ENCODE measurements around the gene LRRC40. TPM values are rescaled to one million over a fixed set of nuclear protein-coding genes. Genes with fewer than 3 reads are reported as not detected.

The LRRC40 gene
- 10 to 100 TPM in 3 of 4 donors, under 1 TPM in 1; 0.37 to 14.1 (median 12.2) TPM for total RNA-seq

DNA sequence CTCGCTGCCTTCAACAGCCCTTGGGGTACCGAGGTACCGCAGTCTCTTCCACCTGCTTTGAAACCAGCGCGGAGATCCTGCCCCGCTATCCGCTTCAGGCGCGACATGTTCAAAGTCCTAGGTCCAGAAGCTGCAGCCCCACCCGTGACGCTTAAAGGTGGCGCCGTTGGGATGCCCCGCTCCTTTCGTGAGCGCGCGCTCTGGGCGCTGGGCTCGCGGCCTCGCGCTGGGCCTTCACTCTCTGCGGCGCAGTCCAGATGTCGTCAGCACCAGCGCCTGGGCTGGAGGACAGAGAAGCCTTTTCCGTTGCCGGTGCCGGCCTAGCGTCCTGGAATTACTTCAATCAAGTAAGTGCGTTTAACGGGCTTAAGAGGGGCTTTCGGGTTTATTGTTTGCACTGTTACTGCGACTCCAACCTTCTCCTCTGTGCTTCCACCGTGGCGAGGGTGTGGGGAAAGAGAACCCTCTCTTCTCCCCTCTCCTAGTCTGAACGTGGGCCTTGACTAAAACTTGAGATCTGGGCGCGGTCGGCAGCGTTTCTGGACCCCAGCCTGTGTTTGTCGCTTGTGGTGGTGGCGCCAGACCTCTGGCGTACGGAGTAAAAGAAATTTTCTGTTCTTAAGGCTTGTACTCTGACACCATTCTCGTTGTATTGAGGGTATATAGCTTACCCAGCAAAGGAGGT lies at the start of gene LRRC40:
Gene LRRC40, minus strand, starts transcription at position 146 of the 685 bp plus-strand sequence. Its CDS starts 39 bp downstream, at position 107.
- Histone ChIP-seq H3K4me1 (peaks cover 7 to 55% (median 32%) of the 10 kb centered on the region in 4 donors), H3K4me3 (peak within 1 kb of the TSS; percentile 45 to 84 (median 64)), H3K27ac (peak within 1 kb of the TSS; percentile 85 to 95 (median 90)), H3K27me3 (no peaks in the 10 kb centered on the region), H3K9me3 (no peaks in the 10 kb centered on the region), H3K36me3 (peaks cover 0 to 3% (median 0%) of the 10 kb centered on the region in 4 donors)
- in situ Hi-C loops (cut with MboI; ENCODE audit: low pct_ligation_motif_present in 1 of 4, low pct_unique_long_range_greater_than_20kb in 1 of 4, low sequenced_read_pairs in 3 of 4) = no loop called here
- intact Hi-C loops (cut with DNase I; ENCODE audit: low total_unique reads) = no loop called here
- DNase-seq = peak; percentile 97
- no peak for TF ChIP-seq CTCF (IDR thresholded peaks at IDR 0.05)
- TF ChIP-seq EP300 (IDR thresholded peaks at IDR 0.05; ENCODE audit: low read depth) = no peak
- TF ChIP-seq POLR2AphosphoS5 (IDR thresholded peaks at IDR 0.05) = peak; percentile 74 to 87 (median 84)
- peak; percentile 76 for TF ChIP-seq POLR2A (IDR thresholded peaks at IDR 0.05)
- 1% methylated on average over 29 of the region's 47 CpGs; no CpG with 5 or more reads in 1 of the 2 donors for WGBS, 2 donors (ENCODE audit: low coverage in 1 of 2)

DNA sequence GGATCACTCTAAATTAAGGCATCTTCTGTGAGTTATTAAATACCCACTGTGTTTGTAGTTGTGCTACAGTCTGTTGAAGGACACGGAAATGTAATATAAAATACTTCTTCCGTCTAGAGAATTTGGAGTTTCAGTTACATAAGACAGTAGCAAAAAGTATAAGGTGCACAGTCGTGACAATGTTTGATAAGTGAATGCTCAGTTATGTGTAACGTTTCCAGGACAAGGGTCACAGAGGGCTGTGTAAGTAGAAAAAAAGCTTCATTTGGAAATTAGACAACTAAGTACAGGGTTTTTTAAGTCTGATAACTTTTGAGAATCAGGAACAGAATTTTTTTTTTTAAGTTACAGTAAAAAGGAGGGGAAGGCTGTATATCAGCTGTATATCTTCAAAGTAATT lies 43.4 kb upstream of the LRRC40 start:
- intact Hi-C loops (cut with DNase I; ENCODE audit: low total_unique reads) = no loop called here

GRCh38 chr1:70247768-70248167 lies 42.4 kb upstream of the LRRC40 start:
- no peaks in the 10 kb centered on the region for H3K9me3 ChIP-seq
- H3K4me1 ChIP-seq = no peaks in the 10 kb centered on the region
- H3K27me3 ChIP-seq = no peaks in the 10 kb centered on the region
- no peak for DNase-seq
- H3K36me3 ChIP-seq = peaks cover 0 to 97% (median 44%) of the 10 kb centered on the region in 4 donors
- no peak for TF ChIP-seq EP300 (IDR thresholded peaks at IDR 0.05; ENCODE audit: low read depth)
- TF ChIP-seq CTCF (IDR thresholded peaks at IDR 0.05) = no peak
- no peak for TF ChIP-seq POLR2A (IDR thresholded peaks at IDR 0.05)
- no peak for TF ChIP-seq POLR2AphosphoS5 (IDR thresholded peaks at IDR 0.05)
- in situ Hi-C loops (cut with MboI; ENCODE audit: low pct_ligation_motif_present in 1 of 4, low pct_unique_long_range_greater_than_20kb in 1 of 4, low sequenced_read_pairs in 3 of 4) (loop anchor here (25.0 kb wide), 1 partner anchor 815 kb away; no protein-coding TSS in a partner anchor), intact Hi-C loops (cut with DNase I; ENCODE audit: low total_unique reads) (no loop called here)
- H3K4me3 ChIP-seq = no peak overlapping the region
- H3K27ac ChIP-seq = no peak overlapping the region

More for the DNA sequence above, 43.4 kb upstream of the LRRC40 start:
- no peaks in the 10 kb centered on the region for H3K9me3 ChIP-seq
- H3K27ac ChIP-seq = no peak overlapping the region
- no peaks in the 10 kb centered on the region for H3K4me1 ChIP-seq
- H3K27me3 ChIP-seq = no peaks in the 10 kb centered on the region
- no peak overlapping the region for H3K4me3 ChIP-seq
- no peak for TF ChIP-seq POLR2A (IDR thresholded peaks at IDR 0.05)
- no peak for TF ChIP-seq CTCF (IDR thresholded peaks at IDR 0.05)
- no peak for TF ChIP-seq POLR2AphosphoS5 (IDR thresholded peaks at IDR 0.05)
- no peak for TF ChIP-seq EP300 (IDR thresholded peaks at IDR 0.05; ENCODE audit: low read depth)
- WGBS, 2 donors (ENCODE audit: low coverage in 1 of 2) = 79 to 80% methylated on average over 4 of the region's 4 CpGs
- DNase-seq = no peak
- peaks cover 0 to 88% (median 40%) of the 10 kb centered on the region in 4 donors for H3K36me3 ChIP-seq
- in situ Hi-C loops (cut with MboI; ENCODE audit: low pct_ligation_motif_present in 1 of 4, low pct_unique_long_range_greater_than_20kb in 1 of 4, low sequenced_read_pairs in 3 of 4) = loop anchor here (25.0 kb wide), 1 partner anchor 814 kb away; no protein-coding TSS in a partner anchor

GRCh38 chr1:70247122-70247521 lies 41.7 kb upstream of the LRRC40 start:
- no peaks in the 10 kb centered on the region for H3K9me3 ChIP-seq
- H3K27me3 ChIP-seq = no peaks in the 10 kb centered on the region
- intact Hi-C loops (cut with DNase I; ENCODE audit: low total_unique reads) = no loop called here
- no peak for DNase-seq
- no peak for TF ChIP-seq CTCF (IDR thresholded peaks at IDR 0.05)
- H3K4me1 ChIP-seq = no peaks in the 10 kb centered on the region
- H3K36me3 ChIP-seq = peaks cover 0 to 100% (median 47%) of the 10 kb centered on the region in 4 donors
- no peak overlapping the region for H3K27ac ChIP-seq
- in situ Hi-C loops (cut with MboI; ENCODE audit: low pct_ligation_motif_present in 1 of 4, low pct_unique_long_range_greater_than_20kb in 1 of 4, low sequenced_read_pairs in 3 of 4) = loop anchor here (25.0 kb wide), 1 partner anchor 815 kb away; no protein-coding TSS in a partner anchor
- no peak overlapping the region for H3K4me3 ChIP-seq

Measured in transverse colon (tissue), 4 donors.